HL-60/S4 (cell line): ENCODE measurements around the gene EP400.

Experiments used
- in situ Hi-C: fragments of 300-500 bp; cut with MboI; formaldehyde crosslinking; loops from 2 replicates; pipeline ENCODE4 v1.14.3; 2022; ENCODE audit warnings: low sequenced_read_pairs

The EP400 gene

DNA sequence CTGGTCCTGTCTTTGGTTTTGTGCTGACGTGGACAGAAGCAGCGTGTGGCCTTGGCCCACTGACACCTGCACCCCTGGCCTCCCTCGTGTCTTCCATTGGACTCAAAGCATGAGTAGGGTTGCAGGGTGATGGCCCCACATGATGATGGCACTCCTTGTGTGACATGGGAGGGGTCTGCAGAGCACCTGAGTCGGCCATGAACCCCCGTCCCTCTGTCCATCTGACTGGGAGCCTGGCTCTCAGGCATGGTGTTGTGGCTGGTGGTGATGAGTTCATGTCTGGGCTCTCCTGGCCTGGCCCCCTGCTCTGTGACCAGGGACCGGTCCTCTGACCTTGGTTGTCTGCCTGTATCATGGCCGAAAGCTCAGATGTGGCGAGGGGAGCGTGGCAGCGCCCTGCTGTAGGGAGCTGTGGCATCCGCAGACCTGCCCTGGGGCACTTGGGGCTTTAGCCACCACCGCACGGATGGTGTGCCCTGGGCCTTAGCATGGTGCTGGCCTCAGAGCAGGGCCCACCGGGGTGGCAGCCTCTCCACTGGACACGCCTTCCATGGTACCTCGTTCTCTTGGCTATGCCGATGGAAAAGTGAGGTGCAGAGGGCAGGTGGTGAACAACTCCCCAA is 38.6 kb upstream of the EP400 start:
- in situ Hi-C loops, result no loop called here

DNA sequence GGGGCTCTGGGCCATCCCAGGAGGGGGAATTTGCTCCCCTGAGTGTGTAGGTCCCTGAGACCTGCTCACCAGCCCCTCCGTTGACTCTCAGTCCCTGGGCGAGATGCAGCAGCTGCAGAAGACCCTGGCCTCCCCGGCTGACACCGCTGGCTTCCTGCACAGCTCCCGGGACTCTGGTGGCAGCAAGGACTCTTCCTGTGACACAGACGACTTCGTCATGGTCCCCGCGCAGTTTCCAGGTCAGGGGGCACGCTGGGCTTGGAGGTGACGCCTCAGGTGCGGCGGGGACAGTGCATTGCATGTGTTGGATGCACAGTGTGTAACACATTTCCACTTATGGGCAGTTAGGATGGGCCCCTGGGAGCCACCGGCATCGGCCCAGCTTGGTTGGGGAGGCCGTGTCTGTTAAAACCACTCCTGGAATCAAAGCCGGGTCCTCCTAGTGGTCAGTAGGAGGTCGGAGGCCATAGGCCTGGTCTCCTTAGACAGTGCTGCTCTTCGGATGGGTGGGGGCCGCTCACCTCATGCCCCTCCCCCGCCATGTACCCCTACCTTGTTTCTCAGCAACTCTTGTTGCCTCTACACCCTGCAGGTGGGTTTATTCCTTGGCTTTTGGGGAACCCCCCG is 37.8 kb upstream of the EP400 start:
- in situ Hi-C loops, result no loop called here

DNA sequence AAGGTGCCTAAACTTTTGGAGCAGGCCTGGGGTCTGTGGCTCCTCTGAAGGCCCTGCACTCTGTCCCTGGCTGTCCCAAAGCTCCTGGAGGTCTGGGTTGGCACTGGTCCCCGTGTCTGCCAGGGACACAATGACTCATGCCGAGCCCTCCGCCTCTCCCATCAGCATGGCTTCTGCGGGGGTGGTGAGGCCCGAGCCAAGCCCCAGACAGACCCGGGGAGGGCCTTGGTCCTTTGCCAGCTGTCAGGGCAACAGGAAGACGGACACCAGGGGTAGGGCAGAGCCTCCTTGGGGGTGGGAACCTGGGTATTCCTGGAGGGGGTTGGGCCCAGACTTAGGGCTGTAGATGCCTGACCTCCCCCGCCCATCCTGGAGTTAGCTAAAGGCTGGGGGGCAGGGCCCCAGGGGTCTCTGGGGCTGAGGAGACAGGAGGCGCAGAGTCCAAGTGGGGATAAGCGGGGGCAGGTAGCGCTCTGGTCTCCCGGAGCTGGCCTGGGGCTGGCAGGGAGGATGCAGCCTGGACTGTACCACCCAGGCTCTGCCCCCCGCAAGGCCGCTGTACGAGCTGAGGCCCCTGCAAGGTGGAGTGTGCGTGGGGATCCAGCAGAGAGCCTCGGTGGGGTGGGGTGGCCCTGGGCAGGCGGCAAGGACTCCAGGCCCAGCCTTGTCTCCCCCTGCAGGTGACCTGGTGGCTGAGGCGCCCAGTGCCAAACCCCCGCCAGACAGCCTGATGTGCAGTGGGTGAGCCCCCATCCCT is 37.0 kb upstream of the EP400 start:
- in situ Hi-C loops, result no loop called here

- in situ Hi-C loops, result no loop called here
These were observed 36.1 kb upstream of the EP400 start for GRCh38 chr12:131913666-131914065.

GRCh38 chr12:131914179-131914702 is 35.5 kb upstream of the EP400 start:
- in situ Hi-C loops, result no loop called here

DNA sequence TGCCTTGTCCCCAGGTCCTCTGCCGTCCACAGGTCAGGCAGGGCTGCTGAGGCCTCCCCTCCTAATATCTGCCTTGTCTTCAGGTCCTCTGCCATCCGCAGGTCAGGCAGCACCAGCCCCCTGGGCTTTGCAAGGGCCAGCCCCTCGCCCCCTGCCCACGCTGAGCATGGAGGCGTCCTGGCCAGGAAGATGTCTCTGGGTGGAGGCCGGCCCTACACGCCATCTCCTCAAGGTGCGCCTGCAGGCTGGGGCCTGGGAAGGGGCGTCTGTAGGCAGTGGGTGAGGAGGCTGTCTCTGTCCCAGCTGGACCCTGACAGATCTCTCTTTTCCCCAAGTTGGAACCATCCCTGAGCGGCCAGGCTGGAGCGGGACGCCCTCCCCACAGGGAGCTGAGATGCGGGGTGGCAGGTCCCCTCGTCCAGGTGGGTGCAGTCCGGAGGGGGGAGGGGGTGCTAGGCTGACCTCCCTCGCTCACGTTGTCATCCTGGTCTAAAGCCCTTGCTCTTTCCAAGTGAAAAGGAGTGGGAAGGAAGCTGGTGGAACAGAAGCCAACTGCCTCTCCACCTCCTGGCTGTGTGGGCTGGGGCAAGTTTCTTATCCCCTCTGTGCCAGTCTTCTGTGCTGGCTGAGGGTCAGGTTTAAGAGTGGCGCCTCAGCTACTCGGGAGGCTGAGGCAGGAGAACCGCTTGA is 34.6 kb upstream of the EP400 start:
- in situ Hi-C loops, result no loop called here

DNA sequence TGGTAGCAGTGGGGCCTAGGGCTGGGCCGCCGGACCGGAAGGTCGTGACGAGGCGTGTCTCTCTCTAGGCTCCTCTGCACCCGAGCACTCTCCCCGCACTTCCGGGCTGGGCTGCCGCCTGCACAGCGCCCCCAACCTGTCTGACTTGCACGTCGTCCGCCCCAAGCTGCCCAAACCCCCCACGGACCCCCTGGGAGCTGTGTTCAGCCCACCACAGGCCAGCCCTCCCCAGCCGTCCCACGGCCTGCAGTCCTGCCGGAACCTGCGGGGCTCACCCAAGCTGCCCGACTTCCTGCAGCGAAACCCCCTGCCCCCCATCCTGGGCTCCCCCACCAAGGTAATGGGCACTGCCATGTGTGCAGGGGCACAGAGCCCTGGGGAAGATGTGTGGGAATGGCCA is 33.9 kb upstream of the EP400 start:
- in situ Hi-C loops, result no loop called here

- in situ Hi-C loops, result no loop called here
These were observed 33.2 kb upstream of the EP400 start for GRCh38 chr12:131916306-131917138.

DNA sequence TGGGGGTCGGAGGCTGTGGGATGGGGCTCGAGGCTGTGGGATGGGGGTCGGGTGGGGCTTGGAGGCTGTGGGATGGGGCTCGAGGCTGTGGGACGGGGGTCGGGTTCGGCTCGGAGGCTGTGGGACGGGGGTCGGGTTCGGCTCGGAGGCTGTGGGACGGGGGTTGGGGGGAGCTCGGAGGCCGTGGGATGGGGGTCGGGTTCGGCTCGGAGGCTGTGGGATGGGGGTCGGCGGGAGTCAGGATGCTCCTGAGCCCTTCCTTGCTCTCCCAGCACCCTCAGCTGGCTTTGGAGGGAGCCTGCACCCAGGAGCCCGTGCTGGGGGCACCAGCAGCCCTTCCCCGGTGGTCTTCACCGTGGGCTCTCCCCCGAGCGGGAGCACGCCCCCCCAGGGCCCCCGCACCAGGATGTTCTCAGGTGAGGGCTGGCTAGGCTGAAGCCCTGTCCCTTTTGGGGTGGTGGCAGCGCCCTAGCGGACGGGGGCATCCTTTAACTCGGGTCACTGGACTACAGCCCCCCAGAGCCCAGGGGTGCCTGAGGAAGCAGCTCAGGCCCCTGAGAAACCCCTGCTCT is 32.5 kb upstream of the EP400 start:
- in situ Hi-C loops, result no loop called here

- in situ Hi-C loops, result no loop called here
These were observed 31.9 kb upstream of the EP400 start for GRCh38 chr12:131917711-131918306.

GRCh38 chr12:131918311-131919050 is 31.3 kb upstream of the EP400 start:
- in situ Hi-C loops, result no loop called here

DNA sequence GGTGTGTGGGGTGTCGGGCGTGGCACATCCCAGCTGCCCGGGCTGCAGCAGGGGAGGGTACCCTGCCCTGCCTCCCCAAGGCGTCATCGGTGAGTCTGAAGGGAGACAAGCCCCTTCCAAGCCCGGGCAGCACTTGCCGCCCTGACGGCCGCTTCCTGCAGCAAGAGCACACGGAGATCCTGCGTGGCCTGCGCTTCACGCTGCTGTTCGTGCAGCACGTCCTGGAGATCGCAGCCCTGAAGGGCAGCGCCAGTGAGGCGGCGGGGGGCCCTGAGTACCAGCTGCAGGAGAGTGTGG is 30.7 kb upstream of the EP400 start:
- in situ Hi-C loops, result no loop called here

GRCh38 chr12:131919366-131920156 is 30.2 kb upstream of the EP400 start:
- in situ Hi-C loops, result no loop called here

GRCh38 chr12:131920157-131920508 is 29.6 kb upstream of the EP400 start:
- in situ Hi-C loops, result no loop called here

GRCh38 chr12:131920902-131921840 is 28.6 kb upstream of the EP400 start:
- in situ Hi-C loops, result no loop called here

DNA sequence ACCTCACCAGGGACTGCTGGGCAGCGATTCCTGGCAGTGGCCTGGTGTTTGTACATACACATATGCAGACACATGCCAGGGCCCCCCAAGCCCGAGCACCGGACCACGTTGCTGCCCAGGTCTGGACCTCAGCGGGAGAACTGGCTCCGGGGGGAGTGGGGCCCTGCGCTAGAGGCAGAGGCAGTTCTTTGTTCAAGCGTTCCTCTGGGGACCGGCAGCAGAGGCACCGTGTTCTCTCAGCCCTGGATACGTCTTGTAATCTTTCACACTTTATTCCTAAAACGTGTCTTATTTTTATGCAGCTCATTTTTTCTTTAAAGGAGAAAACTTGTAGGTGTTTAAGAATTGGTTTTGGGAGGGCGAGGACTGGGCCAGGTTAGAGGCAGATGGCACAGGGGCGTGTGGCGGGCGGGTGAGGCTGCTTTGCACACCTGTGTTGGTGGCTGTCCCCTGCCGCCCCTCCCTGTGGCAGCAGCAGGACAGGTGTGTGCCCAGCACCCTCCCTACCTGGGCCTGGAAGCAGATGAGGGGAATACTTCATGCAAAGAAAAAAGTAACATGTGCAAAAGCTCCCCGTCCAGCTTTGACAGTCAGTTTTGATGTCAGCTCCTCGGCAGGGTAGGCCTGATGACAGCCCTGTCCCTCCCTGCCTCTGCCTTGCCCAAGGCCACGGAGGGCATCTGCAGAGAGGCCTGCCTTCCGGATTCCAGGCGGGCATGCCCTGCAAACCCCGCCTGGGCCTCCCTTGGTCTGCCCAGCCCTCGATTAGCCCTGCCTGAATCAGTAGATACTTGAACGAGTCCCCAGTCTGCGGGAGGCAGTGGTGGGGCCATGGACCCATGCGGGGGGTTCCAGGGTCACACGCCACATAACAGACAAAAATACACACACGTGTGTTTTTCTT is 27.6 kb upstream of the EP400 start:
- in situ Hi-C loops, result no loop called here

- in situ Hi-C loops, result no loop called here
These were observed 27.0 kb upstream of the EP400 start for GRCh38 chr12:131922772-131923171.
